ENCODE measurements around the gene SIPA1. TPM values are rescaled to one million over a fixed set of nuclear protein-coding genes. Genes with fewer than 3 reads are reported as not detected.

Gene SIPA1
- total and polyA plus RNA-seq, 9 of the 15 experiments (the other 6 are each of a cell fraction or from before 2014, with no cell fraction given) = 0.25 to 85.8 (median 16.8) TPM

- peaks cover 54% of the 10 kb centered on the region for H3K79me2 ChIP-seq (ENCODE audit: control insufficient read depth, insufficient read depth, low read length)
- peaks cover 23 to 65% of the 10 kb centered on the region in 2 experiments for H3K4me1 ChIP-seq (replicated peaks in 1 of 2; ENCODE audit: control insufficient read depth in 2 of 2, insufficient read depth in 2 of 2, low read length in 2 of 2)
- H3K4me2 ChIP-seq (ENCODE audit: insufficient read depth, low read length) = peak overlapping the region; percentile 90
- FAIRE-seq (no peak), DNase-seq (ENCODE audit: extremely low read depth in 1 of 4, low spot score in 3 of 4) (no peak), ATAC-seq (no peak)
- H3K27ac ChIP-seq (ENCODE audit: extremely low read depth, low read depth, low read length) = peak overlapping the region; percentile 8; the same call in 2 of the 3 replicates
- TF ChIP-seq PKNOX1 (IDR thresholded peaks at IDR 0.05) (peak; percentile 52), MBD1 (CRISPR knock-in tag; IDR thresholded peaks at IDR 0.05) (no peak), CCAR2 (IDR thresholded peaks at IDR 0.05; ENCODE audit: low read depth, low read length) (no peak), FOXK2 (conservative IDR thresholded peaks at IDR 0.05 in 1 of 2, IDR thresholded peaks at IDR 0.05 in 1 of 2; ENCODE audit: low read depth in 2 of 2) (no peak), PREB (CRISPR knock-in tag; IDR thresholded peaks at IDR 0.05) (0 out of 2 replicates have a peak, but pooled peaks have one; percentile 48)
- no peaks in the 10 kb centered on the region; the same call in 1 of the 2 replicates for H4K20me1 ChIP-seq (replicated peaks; ENCODE audit: control insufficient read depth, insufficient read depth, low read length)
- H2AFZ ChIP-seq (ENCODE audit: low read depth, low read length) = no peak overlapping the region
- intact Hi-C loops (cut with micrococcal nuclease) = no loop called here
- no peaks in the 10 kb centered on the region for H3K9me3 ChIP-seq (replicated peaks; ENCODE audit: control insufficient read depth, insufficient read depth, low read depth, low read length)
- H3K9ac ChIP-seq (ENCODE audit: insufficient read depth in 1 of 2, low read depth in 2 of 2, low read length in 2 of 2) = peak overlapping the region; percentile 13 to 93; a peak in 3 of 4 replicates
- H3K9me1 ChIP-seq (ENCODE audit: control insufficient read depth, insufficient read depth, low read length) = no peaks in the 10 kb centered on the region
- peak overlapping the region; percentile 87; the same call in 1 of the 2 replicates for H3K4me3 ChIP-seq
- BruUV-seq (replicated peaks) = no TSS peak
- in situ Hi-C loops (cut with MboI) = no loop called here
- WGBS (ENCODE audit: insufficient coverage, low coverage, missing lambda C conversion rate) = 66% methylated on average over 11 of the region's 12 CpGs
- CTCF ChIA-PET (ENCODE audit: low intra/inter-chr PET ratio) = no interaction called here
- POLR2A ChIA-PET = interaction anchor here (0.6 to 1.9 kb wide), 7 partner anchors 8 to 162 kb away, joined by 3 to 9 read pairs (median 4); partner anchors contain the start of gene KCNK7
- no peaks in the 10 kb centered on the region for H3K27me3 ChIP-seq (ENCODE audit: control insufficient read depth in 2 of 2, insufficient read depth in 2 of 2, low read length in 2 of 2)
- peaks cover 42% of the 10 kb centered on the region; the same call in 2 of the 3 replicates for H3K36me3 ChIP-seq (ENCODE audit: control insufficient read depth, insufficient read depth, low read length)
Observed at GRCh38 chr11:65611758-65612603, 25.9 kb upstream of the SIPA1 start.
